Muscle of leg (tissue), 11 donors: ENCODE measurements around the gene MUS81. TPM values are rescaled to one million over a fixed set of nuclear protein-coding genes. Genes with fewer than 3 reads are reported as not detected.

Source experiments
- DNase-seq: peaks from one replicate; pipeline ENCODE4 v3.0.0; 2013
- H3K27ac ChIP-seq: one replicate; pipeline ENCODE4 v1.5.1; 2013; ENCODE audit warnings: mild to moderate bottlenecking, low read length, control low read depth
- H3K27me3 ChIP-seq: one replicate; pipeline ENCODE4 v1.6.1; 2013; ENCODE audit warnings: low read length; ENCODE audit not compliant: control insufficient read depth, insufficient read depth
- H3K36me3 ChIP-seq: one replicate; pipeline ENCODE4 v1.6.1; 2013; ENCODE audit warnings: low read length; ENCODE audit not compliant: control insufficient read depth, insufficient read depth
- H3K4me1 ChIP-seq: one replicate; pipeline ENCODE4 v1.6.1; 2013; ENCODE audit warnings: low read length; ENCODE audit not compliant: control insufficient read depth, insufficient read depth
- H3K4me3 ChIP-seq: one replicate; pipeline ENCODE4 v1.5.1; 2013; ENCODE audit warnings: low read length, control low read depth
- H3K9me3 ChIP-seq: replicated peaks from 2 replicates; pipeline ENCODE4 v1.6.1; 2013; ENCODE audit warnings: low read depth, low read length; ENCODE audit not compliant: control insufficient read depth
- WGBS: methylation state at CpG from one replicate; pipeline ENCODE4 v1.1.5; 2013; ENCODE audit warnings: missing lambda C conversion rate; ENCODE audit not compliant: insufficient coverage; 5-methylcytosine and 5-hydroxymethylcytosine counted together
- polyA plus RNA-seq, 8 donors: library from polyadenylated mRNA; unstranded; fragments of 120-200 nt; gene quantifications; one replicate each; pipeline versions ENCODE4 v1.2.1 to v1.2.3, GENCODE V29; 2013; ENCODE audit warnings: inconsistent platforms in 1 of 8, low replicate concordance in 1 of 8; ENCODE audit not compliant: insufficient read length in 8 of 8, insufficient read depth in 1 of 8
- total RNA-seq: library from RNA; stranded (reverse); fragments of 120-200 nt; gene quantifications from one replicate; pipeline ENCODE4 v1.2.4, GENCODE V29; 2013

The MUS81 gene
- total and polyA plus RNA-seq, 9 donors, result 34.4 to 49.5 (median 46.4) TPM

DNA sequence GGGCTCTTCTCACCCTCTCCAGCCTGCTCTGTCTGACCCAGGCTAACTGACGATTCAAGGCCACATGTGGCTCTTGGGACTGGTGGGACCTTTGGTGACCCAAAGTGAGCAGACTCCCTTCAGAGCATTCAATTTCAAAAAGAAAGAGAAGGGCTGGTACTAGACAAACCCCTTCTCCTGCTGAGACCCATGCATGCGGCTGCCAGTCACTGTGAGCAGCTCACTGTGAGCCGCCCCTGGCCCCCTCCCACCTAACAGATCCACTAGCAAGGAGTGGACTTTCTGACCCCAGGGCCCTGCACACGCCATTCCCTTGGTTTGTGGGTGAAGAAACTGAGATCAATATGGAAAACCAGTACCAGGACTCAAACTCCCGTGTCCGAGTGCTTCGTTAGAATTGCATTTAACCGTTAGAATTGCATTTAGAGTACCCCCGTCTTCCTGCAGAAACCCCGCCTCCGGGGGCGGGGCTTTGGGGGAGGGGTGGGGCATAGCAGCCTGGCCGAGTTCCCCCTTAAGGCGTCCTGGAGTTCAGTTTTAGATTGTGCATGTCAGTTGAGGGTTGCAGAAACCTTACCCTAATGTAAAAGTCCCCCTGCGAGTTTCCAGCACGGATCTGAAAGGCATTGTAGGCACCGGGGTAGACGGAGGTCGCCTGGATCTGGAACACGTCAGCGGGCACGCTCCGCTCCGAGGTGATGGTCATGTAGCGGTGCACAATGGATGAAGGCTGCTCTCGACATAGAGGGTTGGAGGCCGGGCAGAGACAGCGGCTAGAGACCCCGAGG, 7.2 kb downstream of the MUS81 start:
- 56% methylated on average over 16 of the region's 29 CpGs for WGBS
- H3K27ac ChIP-seq, result no peak overlapping the region
- H3K27me3 ChIP-seq, result no peaks in the 10 kb centered on the region
- no peak for DNase-seq
- no peak overlapping the region for H3K4me3 ChIP-seq
- peaks cover 88% of the 10 kb centered on the region for H3K36me3 ChIP-seq
- H3K4me1 ChIP-seq, result peaks cover 26% of the 10 kb centered on the region
- no peaks in the 10 kb centered on the region for H3K9me3 ChIP-seq

DNA sequence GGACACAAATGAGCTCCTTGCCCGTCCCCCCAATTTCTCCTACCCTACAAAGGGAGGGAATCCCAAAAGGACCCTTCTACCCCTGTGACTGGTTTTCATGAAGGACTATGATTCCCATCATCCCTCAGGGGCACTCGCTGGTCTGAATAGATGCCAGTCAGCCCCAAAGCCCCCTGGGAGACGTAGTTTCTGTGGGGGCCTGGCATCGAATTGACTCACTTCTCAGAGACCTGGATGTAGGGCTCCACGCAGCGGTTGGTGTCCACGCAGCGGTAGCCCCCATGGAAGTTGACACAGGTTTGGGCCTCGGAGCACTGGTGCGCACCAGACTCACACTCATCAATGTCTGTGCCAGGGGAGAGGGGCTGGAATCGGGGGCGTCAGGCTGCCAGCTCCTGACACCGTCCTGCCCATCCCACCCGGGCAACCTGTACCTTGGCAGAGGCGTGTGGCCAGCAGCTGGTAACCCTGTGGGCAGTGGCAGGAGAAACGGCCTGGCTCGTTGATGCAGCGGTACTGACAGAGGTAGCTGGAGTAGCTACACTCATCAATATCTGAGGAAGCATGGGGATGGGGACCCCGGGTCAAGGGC, 7.9 kb downstream of the MUS81 start:
- Histone ChIP-seq H3K4me3 (no peak overlapping the region), H3K4me1 (peaks cover 26% of the 10 kb centered on the region), H3K36me3 (peaks cover 81% of the 10 kb centered on the region), H3K27me3 (no peaks in the 10 kb centered on the region), H3K27ac (no peak overlapping the region), H3K9me3 (no peaks in the 10 kb centered on the region)
- DNase-seq, result no peak
- WGBS, result 73% methylated on average over 13 of the region's 19 CpGs

GRCh38 chr11:65868907-65869306, 8.7 kb downstream of the MUS81 start:
- H3K27ac ChIP-seq, result no peak overlapping the region
- no peaks in the 10 kb centered on the region for H3K9me3 ChIP-seq
- no peaks in the 10 kb centered on the region for H3K27me3 ChIP-seq
- no CpG with 5 or more reads among the region's 3 CpGs for WGBS
- H3K4me3 ChIP-seq, result no peak overlapping the region
- peaks cover 31% of the 10 kb centered on the region for H3K4me1 ChIP-seq
- no peak for DNase-seq
- peaks cover 74% of the 10 kb centered on the region for H3K36me3 ChIP-seq

- H3K9me3 ChIP-seq, result no peaks in the 10 kb centered on the region
- peaks cover 33% of the 10 kb centered on the region for H3K4me1 ChIP-seq
- no peak for DNase-seq
- 79% methylated on average over 14 of the region's 24 CpGs for WGBS
- H3K27ac ChIP-seq, result no peak overlapping the region
- peaks cover 65% of the 10 kb centered on the region for H3K36me3 ChIP-seq
- H3K4me3 ChIP-seq, result no peak overlapping the region
- H3K27me3 ChIP-seq, result no peaks in the 10 kb centered on the region
Measured at GRCh38 chr11:65869643-65870306, 9.5 kb downstream of the MUS81 start.

DNA sequence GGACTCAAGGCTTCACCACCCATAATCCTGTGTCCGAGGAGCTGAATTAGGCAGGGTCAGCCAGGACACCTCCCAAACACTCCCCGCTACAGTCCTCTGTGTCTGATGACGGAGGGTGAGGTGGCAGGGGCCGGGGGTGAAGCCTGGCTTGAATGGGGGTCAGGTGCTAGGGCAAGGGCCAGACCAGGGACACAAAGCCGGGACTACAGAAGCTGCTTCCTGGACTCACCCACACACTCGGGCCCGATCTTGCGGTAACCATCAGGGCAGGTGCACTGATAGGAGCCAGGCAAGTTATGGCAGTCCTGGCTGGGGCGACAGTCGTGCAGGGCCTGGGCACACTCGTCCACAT, 10.1 kb downstream of the MUS81 start:
- Histone ChIP-seq H3K4me1 (peaks cover 33% of the 10 kb centered on the region), H3K36me3 (peaks cover 60% of the 10 kb centered on the region), H3K27ac (peak overlapping the region; percentile 13), H3K9me3 (no peaks in the 10 kb centered on the region), H3K4me3 (no peak overlapping the region), H3K27me3 (no peaks in the 10 kb centered on the region)
- DNase-seq, result no peak
- WGBS, result 82% methylated on average over 8 of the region's 11 CpGs

DNA sequence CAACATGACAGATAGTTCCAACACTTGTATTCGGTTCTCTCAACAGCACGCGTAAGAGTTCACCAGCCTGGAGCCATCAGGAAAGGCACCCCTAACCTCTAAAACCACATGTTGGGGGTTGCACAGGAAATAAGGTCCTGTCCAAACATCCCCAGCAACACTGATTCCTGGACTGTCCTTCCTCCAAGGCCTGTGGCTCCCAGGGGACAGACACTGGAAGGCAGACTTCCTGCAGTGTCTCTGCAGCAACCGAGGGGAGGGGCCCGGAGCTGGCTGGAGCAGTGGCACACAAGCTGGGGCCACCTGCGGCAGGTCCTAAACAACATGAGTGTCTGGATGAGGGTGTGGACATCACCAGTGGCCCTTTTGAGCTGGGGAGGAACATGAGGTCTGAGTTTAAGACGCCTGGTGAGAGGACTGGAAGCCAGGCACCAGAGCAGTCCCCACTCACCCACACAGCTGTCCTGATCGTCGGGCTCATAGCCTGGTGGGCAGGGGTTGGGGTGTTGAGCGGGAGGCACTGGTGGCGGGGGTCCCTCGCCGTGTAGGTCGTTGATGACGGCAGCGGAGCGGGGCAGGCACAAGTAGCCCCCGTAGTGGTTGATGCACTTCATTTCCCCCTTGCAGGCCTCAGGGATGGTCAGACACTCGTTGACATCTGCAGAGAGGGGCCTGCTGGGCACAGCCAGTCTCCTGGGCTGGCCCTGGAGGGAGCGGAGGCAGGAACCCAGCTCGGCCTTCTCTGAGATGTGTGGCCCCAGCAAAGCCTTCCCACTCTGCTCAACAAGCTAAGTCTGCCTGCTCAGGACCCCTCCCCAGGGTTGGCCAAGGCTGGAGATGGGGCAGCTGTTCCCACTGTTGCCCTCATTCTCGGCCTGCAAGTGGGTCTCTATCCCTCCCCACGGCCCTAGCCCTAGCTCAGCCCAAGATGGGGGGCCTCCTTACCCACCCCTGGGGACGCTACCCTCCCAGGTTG, 10.8 kb downstream of the MUS81 start:
- WGBS, result 60% methylated on average over 17 of the region's 24 CpGs
- DNase-seq, result peak; percentile 61
- Histone ChIP-seq H3K4me1 (peaks cover 33% of the 10 kb centered on the region), H3K9me3 (no peaks in the 10 kb centered on the region), H3K36me3 (peaks cover 53% of the 10 kb centered on the region), H3K27ac (peak overlapping the region; percentile 85), H3K4me3 (peak overlapping the region; percentile 68), H3K27me3 (no peaks in the 10 kb centered on the region)

GRCh38 chr11:65871811-65872548, 11.7 kb downstream of the MUS81 start:
- peaks cover 43% of the 10 kb centered on the region for H3K36me3 ChIP-seq
- H3K27ac ChIP-seq, result peak overlapping the region; percentile 85
- no peaks in the 10 kb centered on the region for H3K9me3 ChIP-seq
- WGBS, result 8% methylated on average over 18 of the region's 26 CpGs
- peaks cover 33% of the 10 kb centered on the region for H3K4me1 ChIP-seq
- no peaks in the 10 kb centered on the region for H3K27me3 ChIP-seq
- no peak for DNase-seq
- H3K4me3 ChIP-seq, result peak overlapping the region; percentile 68

GRCh38 chr11:65872586-65873317, 12.5 kb downstream of the MUS81 start, which contains the start of gene EFEMP2:
EFEMP2 (minus strand) TSS chr11:65872800; CDS start chr11:65872354, 446 bp downstream.
- Histone ChIP-seq H3K4me1 (peaks cover 33% of the 10 kb centered on the region), H3K27me3 (no peaks in the 10 kb centered on the region), H3K36me3 (peaks cover 36% of the 10 kb centered on the region), H3K4me3 (peak within 1 kb of the TSS; percentile 68), H3K9me3 (no peaks in the 10 kb centered on the region), H3K27ac (peak within 1 kb of the TSS; percentile 93)
- DNase-seq, result peak; percentile 88
- WGBS, result 0% methylated on average over 40 of the region's 69 CpGs
